GM23338 (cell line): ENCODE results near the gene TMEM59L. TPM values are rescaled to one million over a fixed set of nuclear protein-coding genes. Genes with fewer than 3 reads are reported as not detected.

Experiments
- ATAC-seq: fragments of 200-7000 bp; cut with Tn5 transposase; 3 replicates; pipeline ENCODE4 v1.9.1; 2020
- DNase-seq: peaks from one replicate; pipeline ENCODE4 v3.0.0-alpha.2; 2015; ENCODE audit warnings: low spot score
- H2AFZ ChIP-seq: fragments of 200-600 bp; sonication (generic); 2 replicates; pipeline ENCODE4 v1.8.0; 2016; ENCODE audit warnings: antibody characterized with exemption, mild to moderate bottlenecking, moderate library complexity
- H3F3A ChIP-seq: fragments of 200-600 bp; sonication (generic); replicated peaks from 2 replicates; pipeline ENCODE4 v1.8.0; 2017; ENCODE audit warnings: antibody characterized with exemption, mixed run types, low read depth
- H3K27ac ChIP-seq: fragments of 200-600 bp; sonication (generic); 2 replicates; pipeline ENCODE4 v1.6.1; 2016; ENCODE audit warnings: low read depth
- H3K27me3 ChIP-seq: fragments of 200-600 bp; sonication (generic); 2 replicates; pipeline ENCODE4 v1.8.0; 2016; ENCODE audit warnings: mild to moderate bottlenecking, mixed run types, moderate library complexity; ENCODE audit not compliant: insufficient read depth
- H3K36me3 ChIP-seq: fragments of 200-600 bp; sonication (generic); 2 replicates; pipeline ENCODE4 v1.8.0; 2016; ENCODE audit warnings: mild to moderate bottlenecking; ENCODE audit not compliant: insufficient read depth
- H3K4me1 ChIP-seq: fragments of 200-600 bp; sonication (generic); 2 replicates; pipeline ENCODE4 v1.8.0; 2016; ENCODE audit warnings: mild to moderate bottlenecking, moderate library complexity; ENCODE audit not compliant: insufficient read depth
- H3K4me2 ChIP-seq: fragments of 200-600 bp; sonication (generic); 2 replicates; pipeline ENCODE4 v1.7.1; 2017; ENCODE audit warnings: mixed run types
- H3K4me3 ChIP-seq: fragments of 200-600 bp; sonication (generic); 2 replicates; pipeline ENCODE4 v1.6.1; 2016; ENCODE audit warnings: mixed run types
- H3K79me2 ChIP-seq: fragments of 200-600 bp; sonication (generic); replicated peaks from 2 replicates; pipeline ENCODE4 v1.8.0; 2017; ENCODE audit warnings: mild to moderate bottlenecking; ENCODE audit not compliant: insufficient read depth
- H3K9me2 ChIP-seq: fragments of 200-600 bp; sonication (generic); 2 replicates; pipeline ENCODE4 v1.8.0; 2017; ENCODE audit not compliant: insufficient read depth
- H4K20me1 ChIP-seq: fragments of 200-600 bp; sonication (generic); replicated peaks from 2 replicates; pipeline ENCODE4 v1.8.0; 2017; ENCODE audit warnings: mild to moderate bottlenecking; ENCODE audit not compliant: insufficient read depth
- H3K27ac Mint-ChIP-seq: 2 replicates; pipeline ENCODE4 v1.8.0; 2020; ENCODE audit warnings: inconsistent platforms, mild to moderate bottlenecking, moderate library complexity, mixed read lengths
- H3K27me3 Mint-ChIP-seq: 3 replicates; pipeline ENCODE4 v1.8.0; 2022; ENCODE audit warnings: low read depth, mild to moderate bottlenecking, moderate library complexity, mixed read lengths, inconsistent platforms; ENCODE audit not compliant: insufficient read depth, poor library complexity
- H3K36me3 Mint-ChIP-seq: 3 replicates; pipeline ENCODE4 v1.8.0; 2021; ENCODE audit warnings: low read depth, mild to moderate bottlenecking, inconsistent platforms, moderate library complexity, mixed read lengths
- H3K4me1 Mint-ChIP-seq: 3 replicates; pipeline ENCODE4 v1.8.0; 2020; ENCODE audit warnings: mild to moderate bottlenecking, inconsistent platforms, mixed read lengths
- H3K4me3 Mint-ChIP-seq: 3 replicates; pipeline ENCODE4 v1.8.0; 2021; ENCODE audit warnings: moderate library complexity, mild to moderate bottlenecking, inconsistent platforms, mixed read lengths
- H3K9me3 Mint-ChIP-seq: 3 replicates; pipeline ENCODE4 v1.8.0; 2020; ENCODE audit warnings: moderate library complexity, mild to moderate bottlenecking, inconsistent platforms, mixed read lengths
- CREB1 ChIP-seq: fragments of 250-450 bp; sonication (Bioruptor Pico); IDR thresholded peaks from 2 replicates; pipeline ENCODE4 v1.5.0; 2020; ENCODE audit warnings: low read depth, mild to moderate bottlenecking, moderate library complexity
- CTCF ChIP-seq, 2 experiments: fragments of 200-600 bp in 1 of 2; sonication (generic) in 1 of 2; conservative IDR thresholded peaks; 2 replicates each; pipeline versions ENCODE4 v1.5.1 to v1.6.1; 2016 to 2017; ENCODE audit warnings: antibody characterized with exemption in 2 of 2, low read depth in 2 of 2, mild to moderate bottlenecking in 2 of 2, moderate library complexity in 1 of 2
- EZH2 ChIP-seq: fragments of 200-600 bp; sonication (generic); IDR thresholded peaks from one replicate; pipeline ENCODE4 v1.8.0; 2017; ENCODE audit warnings: antibody characterized with exemption, mild to moderate bottlenecking, low read depth; ENCODE audit not compliant: unreplicated experiment
- EZH2phosphoT487 ChIP-seq: fragments of 200-600 bp; sonication (generic); IDR thresholded peaks from one replicate; pipeline ENCODE4 v1.8.1; 2018; ENCODE audit warnings: antibody characterized with exemption; ENCODE audit not compliant: unreplicated experiment
- POLR2AphosphoS5 ChIP-seq: IDR thresholded peaks from 2 replicates; pipeline ENCODE4 v1.6.1; 2016; ENCODE audit warnings: antibody characterized with exemption, low read depth
- STAT1 ChIP-seq: IDR thresholded peaks from one replicate; pipeline ENCODE4 v1.6.1; 2016; ENCODE audit warnings: antibody characterized with exemption; ENCODE audit not compliant: unreplicated experiment
- ZNF331 ChIP-seq: fragments of 250-450 bp; sonication (Bioruptor Pico); IDR thresholded peaks from 2 replicates; pipeline ENCODE4 v1.5.0; 2020; ENCODE audit warnings: low read depth, mild to moderate bottlenecking, moderate library complexity
- polyA plus RNA-seq: library from polyadenylated mRNA; unstranded; fragments of >200 nt; fragmentation: Nextera tagmentation; extraction: Ambion mirVana; gene quantifications from 2 replicates; pipeline ENCODE4 v1.2.1, GENCODE V29; 2016
- total RNA-seq: library from RNA; depleted of rRNA; stranded (reverse); fragments of >200 nt; shearing (Covaris generic); gene quantifications from 2 replicates; pipeline ENCODE4 v1.2.3, GENCODE V29; 2014
- TF ChIP-seq, protein P1 (sequence below): fragments of 250-450 bp; sonication (Bioruptor Pico); IDR thresholded peaks from 2 replicates; pipeline ENCODE4 v1.5.0; 2020; ENCODE audit warnings: mild to moderate bottlenecking, moderate library complexity
- TF ChIP-seq, protein P2 (sequence below): IDR thresholded peaks from one replicate; pipeline ENCODE4 v1.6.1; 2018; ENCODE audit warnings: antibody characterized with exemption; ENCODE audit not compliant: unreplicated experiment
- TF ChIP-seq, protein P3 (sequence below): IDR thresholded peaks from 2 replicates; pipeline ENCODE4 v1.6.1; 2016; ENCODE audit warnings: antibody characterized with exemption

The TMEM59L gene
- total and polyA plus RNA-seq, 2 experiments from 2014 or later, result 9.8 to 15.7 TPM

GRCh38 chr19:18647807-18648206, 35.1 kb downstream of the TMEM59L start:
- peaks cover 3% of the 10 kb centered on the region; the same call in 1 of the 2 replicates for H3F3A ChIP-seq
- no peaks in the 10 kb centered on the region; the same call in 1 of the 2 replicates for H3K9me2 ChIP-seq
- H3K36me3 ChIP-seq, result no peaks in the 10 kb centered on the region
- no peak overlapping the region for H2AFZ ChIP-seq
- H3K27ac ChIP-seq, result no peak overlapping the region
- peaks cover 48% of the 10 kb centered on the region for H3K4me1 Mint-ChIP-seq
- peaks cover 10% of the 10 kb centered on the region for H4K20me1 ChIP-seq
- H3K79me2 ChIP-seq, result peaks cover 8% of the 10 kb centered on the region; the same call in 1 of the 2 replicates
- no peaks in the 10 kb centered on the region for H3K27me3 ChIP-seq
- no peaks in the 10 kb centered on the region; the same call in 1 of the 3 replicates for H3K9me3 Mint-ChIP-seq
- no peak for DNase-seq
- TF ChIP-seq EZH2, result no peak
- TF ChIP-seq POLR2AphosphoS5, result no peak
- TF ChIP-seq CREB1, result no peak
- no peak for TF ChIP-seq ZNF331 (CRISPR knock-in tag)
- TF ChIP-seq, protein P1, sequence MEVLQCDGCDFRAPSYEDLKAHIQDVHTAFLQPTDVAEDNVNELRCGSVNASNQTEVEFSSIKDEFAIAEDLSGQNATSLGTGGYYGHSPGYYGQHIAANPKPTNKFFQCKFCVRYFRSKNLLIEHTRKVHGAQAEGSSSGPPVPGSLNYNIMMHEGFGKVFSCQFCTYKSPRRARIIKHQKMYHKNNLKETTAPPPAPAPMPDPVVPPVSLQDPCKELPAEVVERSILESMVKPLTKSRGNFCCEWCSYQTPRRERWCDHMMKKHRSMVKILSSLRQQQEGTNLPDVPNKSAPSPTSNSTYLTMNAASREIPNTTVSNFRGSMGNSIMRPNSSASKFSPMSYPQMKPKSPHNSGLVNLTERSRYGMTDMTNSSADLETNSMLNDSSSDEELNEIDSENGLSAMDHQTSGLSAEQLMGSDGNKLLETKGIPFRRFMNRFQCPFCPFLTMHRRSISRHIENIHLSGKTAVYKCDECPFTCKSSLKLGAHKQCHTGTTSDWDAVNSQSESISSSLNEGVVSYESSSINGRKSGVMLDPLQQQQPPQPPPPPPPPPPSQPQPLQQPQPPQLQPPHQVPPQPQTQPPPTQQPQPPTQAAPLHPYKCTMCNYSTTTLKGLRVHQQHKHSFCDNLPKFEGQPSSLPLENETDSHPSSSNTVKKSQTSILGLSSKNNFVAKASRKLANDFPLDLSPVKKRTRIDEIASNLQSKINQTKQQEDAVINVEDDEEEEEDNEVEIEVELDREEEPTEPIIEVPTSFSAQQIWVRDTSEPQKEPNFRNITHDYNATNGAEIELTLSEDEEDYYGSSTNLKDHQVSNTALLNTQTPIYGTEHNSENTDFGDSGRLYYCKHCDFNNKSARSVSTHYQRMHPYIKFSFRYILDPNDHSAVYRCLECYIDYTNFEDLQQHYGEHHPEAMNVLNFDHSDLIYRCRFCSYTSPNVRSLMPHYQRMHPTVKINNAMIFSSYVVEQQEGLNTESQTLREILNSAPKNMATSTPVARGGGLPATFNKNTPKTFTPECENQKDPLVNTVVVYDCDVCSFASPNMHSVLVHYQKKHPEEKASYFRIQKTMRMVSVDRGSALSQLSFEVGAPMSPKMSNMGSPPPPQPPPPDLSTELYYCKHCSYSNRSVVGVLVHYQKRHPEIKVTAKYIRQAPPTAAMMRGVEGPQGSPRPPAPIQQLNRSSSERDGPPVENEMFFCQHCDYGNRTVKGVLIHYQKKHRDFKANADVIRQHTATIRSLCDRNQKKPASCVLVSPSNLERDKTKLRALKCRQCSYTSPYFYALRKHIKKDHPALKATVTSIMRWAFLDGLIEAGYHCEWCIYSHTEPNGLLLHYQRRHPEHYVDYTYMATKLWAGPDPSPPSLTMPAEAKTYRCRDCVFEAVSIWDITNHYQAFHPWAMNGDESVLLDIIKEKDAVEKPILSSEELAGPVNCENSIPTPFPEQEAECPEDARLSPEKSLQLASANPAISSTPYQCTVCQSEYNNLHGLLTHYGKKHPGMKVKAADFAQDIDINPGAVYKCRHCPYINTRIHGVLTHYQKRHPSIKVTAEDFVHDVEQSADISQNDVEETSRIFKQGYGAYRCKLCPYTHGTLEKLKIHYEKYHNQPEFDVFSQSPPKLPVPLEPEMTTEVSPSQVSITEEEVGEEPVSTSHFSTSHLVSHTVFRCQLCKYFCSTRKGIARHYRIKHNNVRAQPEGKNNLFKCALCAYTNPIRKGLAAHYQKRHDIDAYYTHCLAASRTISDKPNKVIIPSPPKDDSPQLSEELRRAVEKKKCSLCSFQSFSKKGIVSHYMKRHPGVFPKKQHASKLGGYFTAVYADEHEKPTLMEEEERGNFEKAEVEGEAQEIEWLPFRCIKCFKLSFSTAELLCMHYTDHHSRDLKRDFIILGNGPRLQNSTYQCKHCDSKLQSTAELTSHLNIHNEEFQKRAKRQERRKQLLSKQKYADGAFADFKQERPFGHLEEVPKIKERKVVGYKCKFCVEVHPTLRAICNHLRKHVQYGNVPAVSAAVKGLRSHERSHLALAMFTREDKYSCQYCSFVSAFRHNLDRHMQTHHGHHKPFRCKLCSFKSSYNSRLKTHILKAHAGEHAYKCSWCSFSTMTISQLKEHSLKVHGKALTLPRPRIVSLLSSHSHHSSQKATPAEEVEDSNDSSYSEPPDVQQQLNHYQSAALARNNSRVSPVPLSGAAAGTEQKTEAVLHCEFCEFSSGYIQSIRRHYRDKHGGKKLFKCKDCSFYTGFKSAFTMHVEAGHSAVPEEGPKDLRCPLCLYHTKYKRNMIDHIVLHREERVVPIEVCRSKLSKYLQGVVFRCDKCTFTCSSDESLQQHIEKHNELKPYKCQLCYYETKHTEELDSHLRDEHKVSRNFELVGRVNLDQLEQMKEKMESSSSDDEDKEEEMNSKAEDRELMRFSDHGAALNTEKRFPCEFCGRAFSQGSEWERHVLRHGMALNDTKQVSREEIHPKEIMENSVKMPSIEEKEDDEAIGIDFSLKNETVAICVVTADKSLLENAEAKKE (CRISPR knock-in tag), result no peak
- TF ChIP-seq, protein P2, sequence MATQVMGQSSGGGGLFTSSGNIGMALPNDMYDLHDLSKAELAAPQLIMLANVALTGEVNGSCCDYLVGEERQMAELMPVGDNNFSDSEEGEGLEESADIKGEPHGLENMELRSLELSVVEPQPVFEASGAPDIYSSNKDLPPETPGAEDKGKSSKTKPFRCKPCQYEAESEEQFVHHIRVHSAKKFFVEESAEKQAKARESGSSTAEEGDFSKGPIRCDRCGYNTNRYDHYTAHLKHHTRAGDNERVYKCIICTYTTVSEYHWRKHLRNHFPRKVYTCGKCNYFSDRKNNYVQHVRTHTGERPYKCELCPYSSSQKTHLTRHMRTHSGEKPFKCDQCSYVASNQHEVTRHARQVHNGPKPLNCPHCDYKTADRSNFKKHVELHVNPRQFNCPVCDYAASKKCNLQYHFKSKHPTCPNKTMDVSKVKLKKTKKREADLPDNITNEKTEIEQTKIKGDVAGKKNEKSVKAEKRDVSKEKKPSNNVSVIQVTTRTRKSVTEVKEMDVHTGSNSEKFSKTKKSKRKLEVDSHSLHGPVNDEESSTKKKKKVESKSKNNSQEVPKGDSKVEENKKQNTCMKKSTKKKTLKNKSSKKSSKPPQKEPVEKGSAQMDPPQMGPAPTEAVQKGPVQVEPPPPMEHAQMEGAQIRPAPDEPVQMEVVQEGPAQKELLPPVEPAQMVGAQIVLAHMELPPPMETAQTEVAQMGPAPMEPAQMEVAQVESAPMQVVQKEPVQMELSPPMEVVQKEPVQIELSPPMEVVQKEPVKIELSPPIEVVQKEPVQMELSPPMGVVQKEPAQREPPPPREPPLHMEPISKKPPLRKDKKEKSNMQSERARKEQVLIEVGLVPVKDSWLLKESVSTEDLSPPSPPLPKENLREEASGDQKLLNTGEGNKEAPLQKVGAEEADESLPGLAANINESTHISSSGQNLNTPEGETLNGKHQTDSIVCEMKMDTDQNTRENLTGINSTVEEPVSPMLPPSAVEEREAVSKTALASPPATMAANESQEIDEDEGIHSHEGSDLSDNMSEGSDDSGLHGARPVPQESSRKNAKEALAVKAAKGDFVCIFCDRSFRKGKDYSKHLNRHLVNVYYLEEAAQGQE, result no peak
- no peak for TF ChIP-seq STAT1
- TF ChIP-seq, protein P3, sequence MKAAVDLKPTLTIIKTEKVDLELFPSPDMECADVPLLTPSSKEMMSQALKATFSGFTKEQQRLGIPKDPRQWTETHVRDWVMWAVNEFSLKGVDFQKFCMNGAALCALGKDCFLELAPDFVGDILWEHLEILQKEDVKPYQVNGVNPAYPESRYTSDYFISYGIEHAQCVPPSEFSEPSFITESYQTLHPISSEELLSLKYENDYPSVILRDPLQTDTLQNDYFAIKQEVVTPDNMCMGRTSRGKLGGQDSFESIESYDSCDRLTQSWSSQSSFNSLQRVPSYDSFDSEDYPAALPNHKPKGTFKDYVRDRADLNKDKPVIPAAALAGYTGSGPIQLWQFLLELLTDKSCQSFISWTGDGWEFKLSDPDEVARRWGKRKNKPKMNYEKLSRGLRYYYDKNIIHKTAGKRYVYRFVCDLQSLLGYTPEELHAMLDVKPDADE, result no peak
- TF ChIP-seq CTCF (conservative IDR thresholded peaks at IDR 0.05; ENCODE audit: low read depth in 2 of 2), result no peak
- no peak for TF ChIP-seq EZH2phosphoT487
- peaks cover 19% of the 10 kb centered on the region for H3K27me3 Mint-ChIP-seq
- no peak overlapping the region for H3K4me3 Mint-ChIP-seq
- no peak overlapping the region for H3K4me2 ChIP-seq
- H3K36me3 Mint-ChIP-seq, result peaks cover 4% of the 10 kb centered on the region; the same call in 2 of the 3 replicates
- no peak overlapping the region for H3K4me3 ChIP-seq
- no peak overlapping the region for H3K27ac Mint-ChIP-seq
- ATAC-seq, result no peak
- peaks cover 20% of the 10 kb centered on the region; the same call in 1 of the 2 replicates for H3K4me1 ChIP-seq
